Liver (tissue), 3 donors: ENCODE data around the gene ITGA11.

ENCODE experiments used
- JUND ChIP-seq, 2 donors: IDR thresholded peaks; 2 replicates each; pipeline ENCODE4 v1.6.1; 2016; ENCODE audit warnings: antibody characterized with exemption in 2 of 2
- RAD21 ChIP-seq, 2 donors: IDR thresholded peaks; 2 replicates each; pipeline ENCODE4 v1.6.1; 2016; ENCODE audit warnings: antibody characterized with exemption in 2 of 2, mild to moderate bottlenecking in 2 of 2
- SP1 ChIP-seq: IDR thresholded peaks from 2 replicates; pipeline ENCODE4 v1.6.1; 2018; ENCODE audit warnings: antibody characterized with exemption, mild to moderate bottlenecking
- TF ChIP-seq, protein P1 (sequence below): fragments of 150-350 bp; IDR thresholded peaks from 2 replicates; pipeline ENCODE4 v1.5.1; 2017; ENCODE audit warnings: improper control_type of control experiment, low read depth, low read length; ENCODE audit not compliant: missing input control
- TF ChIP-seq, protein P2 (sequence below): IDR thresholded peaks from 2 replicates; pipeline ENCODE4 v1.6.1; 2016; ENCODE audit warnings: antibody characterized with exemption
- donor health status: healthy.
- donor health status: healthy.

DNA sequence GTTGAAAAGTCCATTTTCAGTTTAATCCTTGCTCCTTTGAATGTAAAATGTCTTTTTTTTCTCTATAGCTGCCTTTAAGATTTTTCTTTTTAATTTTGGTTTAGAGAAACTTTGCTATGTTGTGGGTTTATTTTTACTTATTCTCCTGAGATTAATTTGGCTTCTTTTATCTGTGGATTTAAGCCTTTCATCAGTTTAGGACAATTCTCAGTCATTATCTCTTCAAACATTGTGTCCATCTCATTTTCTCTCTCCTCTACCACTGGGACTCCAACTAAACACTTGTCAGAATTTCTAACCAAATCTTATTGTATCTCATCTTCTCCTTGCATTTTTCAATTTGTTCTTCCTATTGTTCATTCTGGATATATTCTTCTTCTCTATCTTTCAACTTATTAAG is 12.4 kb upstream of the ITGA11 start:
- TF ChIP-seq, protein P1, sequence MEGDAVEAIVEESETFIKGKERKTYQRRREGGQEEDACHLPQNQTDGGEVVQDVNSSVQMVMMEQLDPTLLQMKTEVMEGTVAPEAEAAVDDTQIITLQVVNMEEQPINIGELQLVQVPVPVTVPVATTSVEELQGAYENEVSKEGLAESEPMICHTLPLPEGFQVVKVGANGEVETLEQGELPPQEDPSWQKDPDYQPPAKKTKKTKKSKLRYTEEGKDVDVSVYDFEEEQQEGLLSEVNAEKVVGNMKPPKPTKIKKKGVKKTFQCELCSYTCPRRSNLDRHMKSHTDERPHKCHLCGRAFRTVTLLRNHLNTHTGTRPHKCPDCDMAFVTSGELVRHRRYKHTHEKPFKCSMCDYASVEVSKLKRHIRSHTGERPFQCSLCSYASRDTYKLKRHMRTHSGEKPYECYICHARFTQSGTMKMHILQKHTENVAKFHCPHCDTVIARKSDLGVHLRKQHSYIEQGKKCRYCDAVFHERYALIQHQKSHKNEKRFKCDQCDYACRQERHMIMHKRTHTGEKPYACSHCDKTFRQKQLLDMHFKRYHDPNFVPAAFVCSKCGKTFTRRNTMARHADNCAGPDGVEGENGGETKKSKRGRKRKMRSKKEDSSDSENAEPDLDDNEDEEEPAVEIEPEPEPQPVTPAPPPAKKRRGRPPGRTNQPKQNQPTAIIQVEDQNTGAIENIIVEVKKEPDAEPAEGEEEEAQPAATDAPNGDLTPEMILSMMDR: no peak
- no peak for TF ChIP-seq SP1
- TF ChIP-seq, protein P2, sequence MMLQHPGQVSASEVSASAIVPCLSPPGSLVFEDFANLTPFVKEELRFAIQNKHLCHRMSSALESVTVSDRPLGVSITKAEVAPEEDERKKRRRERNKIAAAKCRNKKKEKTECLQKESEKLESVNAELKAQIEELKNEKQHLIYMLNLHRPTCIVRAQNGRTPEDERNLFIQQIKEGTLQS: no peak
- no peak for TF ChIP-seq RAD21 (IDR thresholded peaks at IDR 0.05)
- TF ChIP-seq JUND (IDR thresholded peaks at IDR 0.05): no peak
